H1 (cell line): ENCODE data around the gene ULK3.

ENCODE experiments used
- POLR2A ChIP-seq, 2 experiments: IDR thresholded peaks; 1 replicate in 1 of 2; 2 replicates in 1 of 2; pipeline ENCODE4 v1.6.1; 2011; ENCODE audit warnings: low read depth in 2 of 2, low read length in 2 of 2, mild to moderate bottlenecking in 2 of 2; ENCODE audit errors: control extremely low read depth in 1 of 2
- RFX5 ChIP-seq: IDR thresholded peaks from 2 replicates; pipeline ENCODE4 v1.6.1; 2011; ENCODE audit warnings: low read depth, low read length, improper control_type of control experiment, borderline replicate concordance

- TF ChIP-seq POLR2A (IDR thresholded peaks at IDR 0.05; ENCODE audit: control extremely low read depth in 1 of 2, low read depth in 2 of 2, low read length in 2 of 2), result no peak
- TF ChIP-seq RFX5, result no peak
These were observed 35.3 kb upstream of the ULK3 start for GRCh38 chr15:74878273-74878672.
